ENCODE results near the gene NPM1.

GRCh38 chr5:171351536-171352073, 36.0 kb upstream of the NPM1 start:
- TF ChIP-seq CTCF (IDR thresholded peaks at IDR 0.05 in 2 of 3, conservative IDR thresholded peaks at IDR 0.05 in 1 of 3; ENCODE audit: borderline replicate concordance in 1 of 3, insufficient read depth in 1 of 3, low read depth in 2 of 3, low read length in 2 of 3) (no peak), POLR2AphosphoS5 (IDR thresholded peaks at IDR 0.05; ENCODE audit: low read depth, low read length) (no peak), MAX (IDR thresholded peaks at IDR 0.05) (no peak), REST (IDR thresholded peaks at IDR 0.05; ENCODE audit: low read depth) (no peak), CEBPB (IDR thresholded peaks at IDR 0.05; ENCODE audit: low read depth) (no peak), EZH2 (IDR thresholded peaks at IDR 0.05) (no peak), SRF (IDR thresholded peaks at IDR 0.05; ENCODE audit: low read depth) (no peak), ZNF274 (IDR thresholded peaks at IDR 0.05; ENCODE audit: low read depth, low read length) (no peak), EGR1 (IDR thresholded peaks at IDR 0.05; ENCODE audit: low read depth) (no peak), EZH2phosphoT487 (IDR thresholded peaks at IDR 0.05; ENCODE audit: borderline replicate concordance) (no peak)
